Stomach smooth muscle (tissue), 2 donors: ENCODE data around the gene TUT7.

Experiments
- H3K27ac ChIP-seq: one replicate; pipeline ENCODE4 v1.7.0; 2013; ENCODE audit warnings: mild to moderate bottlenecking, low read length, inconsistent platforms
- H3K27me3 ChIP-seq, 2 donors: one replicate each; pipeline ENCODE4 v1.7.0; 2013; ENCODE audit warnings: low read length in 2 of 2; ENCODE audit not compliant: insufficient read depth in 2 of 2, control insufficient read depth in 1 of 2
- H3K36me3 ChIP-seq, 2 donors: one replicate each; pipeline ENCODE4 v1.7.0; 2013; ENCODE audit warnings: low read length in 2 of 2; ENCODE audit not compliant: control insufficient read depth in 2 of 2, insufficient read depth in 2 of 2
- H3K4me1 ChIP-seq: one replicate; pipeline ENCODE4 v1.7.0; 2013; ENCODE audit warnings: low read length; ENCODE audit not compliant: control insufficient read depth, insufficient read depth
- H3K4me3 ChIP-seq, 2 donors: one replicate each; pipeline ENCODE4 v1.7.0; 2013; ENCODE audit warnings: low read length in 2 of 2
- H3K9ac ChIP-seq, 2 donors: one replicate each; pipeline ENCODE4 v1.7.0; 2013; ENCODE audit warnings: low read length in 2 of 2, mild to moderate bottlenecking in 1 of 2
- H3K9me3 ChIP-seq, 2 donors: one replicate each; pipeline ENCODE4 v1.7.0; 2013; ENCODE audit warnings: low read length in 2 of 2; ENCODE audit not compliant: control insufficient read depth in 2 of 2
- donor health status: healthy.
- donor health status: Pancreatic carcinoma.

Gene TUT7

GRCh38 chr9:86350006-86350760 is 4.0 kb downstream of the TUT7 start:
- no peaks in the 10 kb centered on the region for H3K9me3 ChIP-seq
- no peaks in the 10 kb centered on the region for H3K4me1 ChIP-seq
- H3K36me3 ChIP-seq: peaks cover 0 to 10% of the 10 kb centered on the region in 2 donors
- H3K4me3 ChIP-seq: no peak overlapping the region
- H3K27me3 ChIP-seq: no peaks in the 10 kb centered on the region
- H3K9ac ChIP-seq: no peak overlapping the region
- no peak overlapping the region for H3K27ac ChIP-seq

DNA sequence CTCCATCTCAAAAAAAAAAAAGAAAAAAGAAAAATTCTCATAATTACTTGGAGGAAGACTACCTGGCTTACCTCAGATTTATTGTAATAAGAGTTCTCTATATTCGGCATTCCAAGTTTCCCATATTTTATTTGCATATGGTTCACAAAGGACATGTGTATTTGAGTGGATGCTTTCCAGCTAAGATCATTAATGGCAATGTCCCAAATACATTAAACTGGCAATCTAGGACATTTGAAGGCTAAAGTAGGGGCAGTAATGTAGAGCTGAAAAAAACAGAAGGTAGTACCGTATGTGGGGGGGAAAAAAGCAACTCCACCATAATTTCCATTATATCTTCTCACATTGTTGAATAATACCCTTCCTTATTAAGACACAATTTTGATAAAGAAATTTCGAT is 4.9 kb downstream of the TUT7 start:
- H3K9me3 ChIP-seq: no peaks in the 10 kb centered on the region
- no peaks in the 10 kb centered on the region for H3K4me1 ChIP-seq
- H3K27ac ChIP-seq: no peak overlapping the region
- H3K27me3 ChIP-seq: no peaks in the 10 kb centered on the region
- peaks cover 0 to 17% of the 10 kb centered on the region in 2 donors for H3K36me3 ChIP-seq
- peak overlapping the region in 1 of 2 donors; percentile 6 for H3K4me3 ChIP-seq
- no peak overlapping the region for H3K9ac ChIP-seq

- no peaks in the 10 kb centered on the region for H3K27me3 ChIP-seq
- no peak overlapping the region for H3K4me3 ChIP-seq
- H3K9ac ChIP-seq: no peak overlapping the region
- H3K9me3 ChIP-seq: no peaks in the 10 kb centered on the region
- H3K36me3 ChIP-seq: peaks cover 0 to 17% of the 10 kb centered on the region in 2 donors
- no peak overlapping the region for H3K27ac ChIP-seq
- H3K4me1 ChIP-seq: no peaks in the 10 kb centered on the region
Observed at GRCh38 chr9:86347991-86348390, 6.2 kb downstream of the TUT7 start.

GRCh38 chr9:86344818-86345217 is 9.4 kb downstream of the TUT7 start:
- Histone ChIP-seq H3K9me3 (no peaks in the 10 kb centered on the region), H3K27ac (no peak overlapping the region), H3K4me1 (no peaks in the 10 kb centered on the region), H3K27me3 (no peaks in the 10 kb centered on the region), H3K36me3 (peaks cover 9 to 35% of the 10 kb centered on the region in 2 donors), H3K9ac (no peak overlapping the region), H3K4me3 (no peak overlapping the region)

DNA sequence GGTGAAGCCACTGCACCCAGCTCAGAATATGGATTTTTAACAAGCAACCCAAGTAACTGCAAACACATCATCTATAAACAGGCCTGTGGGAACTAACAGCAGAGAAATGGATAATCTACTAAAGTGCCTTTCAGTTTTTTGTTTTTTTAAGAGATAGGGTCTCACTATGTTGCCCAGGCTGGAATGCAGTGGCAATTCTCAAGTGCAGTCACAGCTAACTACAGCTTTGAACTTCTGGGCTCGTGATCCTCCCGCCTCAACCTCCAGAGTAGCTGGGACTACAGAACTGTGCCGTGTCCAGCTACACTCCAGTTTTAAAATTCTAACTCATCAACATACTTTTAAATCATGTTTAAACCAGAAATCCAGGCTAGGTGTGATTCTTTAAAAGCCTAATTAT is 11.9 kb downstream of the TUT7 start:
- no peak overlapping the region for H3K27ac ChIP-seq
- H3K36me3 ChIP-seq: peaks cover 18 to 49% of the 10 kb centered on the region in 2 donors
- no peak overlapping the region for H3K4me3 ChIP-seq
- no peaks in the 10 kb centered on the region for H3K4me1 ChIP-seq
- H3K9ac ChIP-seq: no peak overlapping the region
- H3K9me3 ChIP-seq: no peaks in the 10 kb centered on the region
- H3K27me3 ChIP-seq: no peaks in the 10 kb centered on the region

GRCh38 chr9:86341007-86341491 is 13.2 kb downstream of the TUT7 start:
- Histone ChIP-seq H3K4me3 (no peak overlapping the region), H3K27me3 (no peaks in the 10 kb centered on the region), H3K36me3 (peaks cover 27 to 58% of the 10 kb centered on the region in 2 donors), H3K9ac (no peak overlapping the region), H3K4me1 (no peaks in the 10 kb centered on the region), H3K9me3 (no peaks in the 10 kb centered on the region), H3K27ac (no peak overlapping the region)

- Histone ChIP-seq H3K4me3 (no peak overlapping the region), H3K36me3 (peaks cover 31 to 58% of the 10 kb centered on the region in 2 donors), H3K9ac (no peak overlapping the region), H3K9me3 (no peaks in the 10 kb centered on the region), H3K27me3 (no peaks in the 10 kb centered on the region), H3K4me1 (no peaks in the 10 kb centered on the region), H3K27ac (no peak overlapping the region)
Observed at GRCh38 chr9:86340356-86341006, 13.7 kb downstream of the TUT7 start.

DNA sequence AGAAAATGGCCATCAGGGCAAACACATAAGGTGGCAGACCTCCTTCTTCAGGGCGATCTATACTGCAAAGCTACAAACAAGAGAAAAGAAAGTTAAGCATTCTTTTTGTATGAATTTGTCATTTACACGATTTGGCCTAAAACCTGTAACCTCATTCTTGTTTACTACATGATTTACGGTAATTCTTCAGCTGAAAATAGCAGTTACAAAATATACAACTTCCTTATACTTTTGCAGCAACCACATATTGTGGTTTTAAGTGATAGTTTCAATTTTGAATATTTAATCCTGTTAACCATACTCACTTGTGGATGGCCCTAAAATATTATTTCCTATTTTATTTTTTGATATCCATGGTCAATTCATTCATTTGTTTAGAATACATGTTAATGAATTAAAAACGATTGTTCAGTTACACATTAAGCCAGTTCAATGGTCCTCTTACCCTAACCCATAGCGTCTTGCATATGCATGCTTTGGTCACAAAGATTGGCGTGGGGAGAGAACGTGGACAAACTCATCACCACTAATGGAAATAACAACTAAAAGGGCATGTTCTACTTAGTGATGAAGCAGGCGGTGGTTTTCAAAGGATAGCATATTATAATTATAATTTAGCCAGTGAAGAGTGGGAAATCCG is 16.6 kb downstream of the TUT7 start:
- Histone ChIP-seq H3K4me1 (no peaks in the 10 kb centered on the region), H3K9ac (no peak overlapping the region), H3K36me3 (peaks cover 33 to 51% of the 10 kb centered on the region in 2 donors), H3K9me3 (no peaks in the 10 kb centered on the region), H3K27ac (no peak overlapping the region), H3K4me3 (no peak overlapping the region), H3K27me3 (no peaks in the 10 kb centered on the region)

DNA sequence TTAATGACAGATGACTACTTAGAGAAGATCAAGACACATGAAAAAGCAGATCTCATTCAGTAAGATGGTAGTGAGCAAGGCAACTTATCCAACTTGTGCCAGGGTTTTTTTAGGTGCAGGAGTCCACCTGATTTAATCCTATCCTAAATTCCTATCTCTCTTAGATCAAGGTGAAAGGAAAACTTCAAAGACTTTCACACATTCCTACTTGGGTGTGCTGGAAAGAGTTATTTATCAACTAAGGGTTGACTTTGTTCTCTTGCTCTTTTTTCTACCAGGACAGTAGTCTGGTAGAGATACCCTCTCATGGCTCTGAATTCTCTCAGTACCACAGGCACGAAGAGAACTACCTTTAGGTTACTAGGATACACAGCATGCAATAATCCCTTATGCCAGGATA is 18.2 kb downstream of the TUT7 start:
- H3K4me1 ChIP-seq: no peaks in the 10 kb centered on the region
- H3K9ac ChIP-seq: no peak overlapping the region
- H3K36me3 ChIP-seq: peaks cover 25 to 41% of the 10 kb centered on the region in 2 donors
- H3K27ac ChIP-seq: no peak overlapping the region
- no peak overlapping the region for H3K4me3 ChIP-seq
- H3K27me3 ChIP-seq: no peaks in the 10 kb centered on the region
- no peaks in the 10 kb centered on the region for H3K9me3 ChIP-seq

GRCh38 chr9:86333651-86334050 is 20.6 kb downstream of the TUT7 start:
- Histone ChIP-seq H3K9me3 (no peaks in the 10 kb centered on the region), H3K36me3 (peaks cover 20 to 28% of the 10 kb centered on the region in 2 donors), H3K9ac (no peak overlapping the region), H3K27ac (no peak overlapping the region), H3K4me1 (no peaks in the 10 kb centered on the region), H3K27me3 (no peaks in the 10 kb centered on the region), H3K4me3 (no peak overlapping the region)
